CD14-positive monocyte (primary cell): ENCODE data around the gene FAM89A. TPM values are rescaled to one million over a fixed set of nuclear protein-coding genes. Genes with fewer than 3 reads are reported as not detected.

Experiments used
- DNase-seq, 3 donors: peaks; one replicate each; pipeline ENCODE4 v3.0.0-alpha.2; 2011 to 2022
- H2AFZ ChIP-seq: 2 replicates; pipeline ENCODE4 v1.6.0; 2012; ENCODE audit warnings: mild to moderate bottlenecking, low read depth, low read length, inconsistent platforms; ENCODE audit not compliant: insufficient read depth, poor library complexity, severe bottlenecking
- H3K27ac ChIP-seq, 2 donors: 1 replicate in 1 of 2; 2 replicates in 1 of 2; pipeline ENCODE4 v1.5.1; 2012 to 2013; ENCODE audit warnings: low read length in 2 of 2, control low read depth in 1 of 2, inconsistent platforms in 1 of 2, low read depth in 1 of 2, mild to moderate bottlenecking in 1 of 2
- H3K27me3 ChIP-seq, 2 donors: one replicate each; pipeline versions ENCODE4 v1.6.0 to v1.6.1; 2011 to 2013; ENCODE audit warnings: low read length in 2 of 2; ENCODE audit not compliant: control insufficient read depth in 2 of 2, insufficient read depth in 2 of 2
- H3K36me3 ChIP-seq, 2 donors: replicated peaks in 1 of 2; 1 replicate in 1 of 2; 2 replicates in 1 of 2; pipeline versions ENCODE4 v1.5.1 to v1.6.1; 2012 to 2013; ENCODE audit warnings: low read length in 2 of 2, control low read depth in 1 of 2, inconsistent platforms in 1 of 2, mild to moderate bottlenecking in 1 of 2; ENCODE audit not compliant: insufficient read depth in 2 of 2, control insufficient read depth in 1 of 2
- H3K4me1 ChIP-seq, 2 donors: 1 replicate in 1 of 2; 2 replicates in 1 of 2; pipeline versions ENCODE4 v1.5.1 to v1.6.1; 2012 to 2013; ENCODE audit warnings: low read length in 2 of 2, control low read depth in 1 of 2, inconsistent platforms in 1 of 2, mild to moderate bottlenecking in 1 of 2, moderate library complexity in 1 of 2; ENCODE audit not compliant: insufficient read depth in 2 of 2, control insufficient read depth in 1 of 2
- H3K4me2 ChIP-seq: replicated peaks from 2 replicates; pipeline ENCODE3; 2012; ENCODE audit warnings: low read length, moderate library complexity, mild to moderate bottlenecking; ENCODE audit not compliant: poor library complexity, severe bottlenecking; ENCODE audit errors: extremely low read depth
- H3K4me3 ChIP-seq, 3 experiments: fragments of 200-600 bp in 1 of 3; sonication (generic) in 1 of 3; replicated peaks in 1 of 3; 1 replicate in 2 of 3; 2 replicates in 1 of 3; pipeline ENCODE4 v1.5.1; 2011 to 2013; ENCODE audit warnings: low read length in 3 of 3, mild to moderate bottlenecking in 3 of 3, control low read depth in 2 of 3, low read depth in 2 of 3, inconsistent platforms in 1 of 3, moderate library complexity in 1 of 3
- H3K79me2 ChIP-seq: 2 replicates; pipeline ENCODE4 v1.6.0; 2012; ENCODE audit warnings: mild to moderate bottlenecking, control low read depth, inconsistent platforms, low read length, moderate library complexity; ENCODE audit not compliant: insufficient read depth
- H3K9ac ChIP-seq: 2 replicates; pipeline ENCODE4 v1.6.0; 2017; ENCODE audit warnings: low read length, mild to moderate bottlenecking; ENCODE audit not compliant: insufficient read depth, poor library complexity, severe bottlenecking
- H3K9me3 ChIP-seq, 2 donors: replicated peaks in 1 of 2; 1 replicate in 1 of 2; 2 replicates in 1 of 2; pipeline versions ENCODE4 v1.5.1 to v1.6.1; 2012 to 2013; ENCODE audit warnings: low read length in 2 of 2, control low read depth in 1 of 2; ENCODE audit not compliant: control insufficient read depth in 1 of 2, insufficient read depth in 1 of 2
- H4K20me1 ChIP-seq: 2 replicates; pipeline ENCODE4 v1.6.0; 2012; ENCODE audit warnings: mild to moderate bottlenecking, low read length, control low read depth, moderate library complexity; ENCODE audit not compliant: insufficient read depth
- H3K27ac Mint-ChIP-seq, 7 donors: one replicate each; pipeline ENCODE4 v1.8.0; 2020; ENCODE audit warnings: mild to moderate bottlenecking in 7 of 7, mixed read lengths in 7 of 7, moderate library complexity in 6 of 7, inconsistent platforms in 2 of 7
- H3K27me3 Mint-ChIP-seq, 3 donors: one replicate each; pipeline ENCODE4 v1.8.0; 2021 to 2022; ENCODE audit warnings: low read depth in 3 of 3, mild to moderate bottlenecking in 3 of 3, mixed read lengths in 3 of 3, moderate library complexity in 3 of 3, inconsistent platforms in 1 of 3
- H3K36me3 Mint-ChIP-seq, 2 donors: one replicate each; pipeline ENCODE4 v1.8.0; 2020; ENCODE audit warnings: mixed read lengths in 2 of 2, inconsistent platforms in 1 of 2, mild to moderate bottlenecking in 1 of 2
- H3K4me1 Mint-ChIP-seq: one replicate; pipeline ENCODE4 v1.8.0; 2020; ENCODE audit warnings: mild to moderate bottlenecking, mixed read lengths
- H3K4me3 Mint-ChIP-seq, 2 donors: one replicate each; pipeline ENCODE4 v1.8.0; 2020; ENCODE audit warnings: mild to moderate bottlenecking in 2 of 2, mixed read lengths in 2 of 2, moderate library complexity in 1 of 2
- H3K9me3 Mint-ChIP-seq, 7 donors: one replicate each; pipeline ENCODE4 v1.8.0; 2020 to 2022; ENCODE audit warnings: mixed read lengths in 7 of 7, mild to moderate bottlenecking in 6 of 7, moderate library complexity in 6 of 7, inconsistent platforms in 2 of 7
- CTCF ChIP-seq: fragments of 200-600 bp; IDR thresholded peaks from one replicate; pipeline ENCODE4 v1.8.0; 2022; ENCODE audit warnings: antibody characterized with exemption, mild to moderate bottlenecking
- WGBS: methylation state at CpG from one replicate; pipeline ENCODE4 v1.1.5; 2013; ENCODE audit warnings: missing lambda C conversion rate; ENCODE audit not compliant: insufficient coverage; 5-methylcytosine and 5-hydroxymethylcytosine counted together
- intact Hi-C, 2 donors: fragments of 100-400 bp; cut with micrococcal nuclease; formaldehyde crosslinking; loops; one replicate each; pipeline versions ENCODE4 v1.15.0 to v1.15.1; 2023
- polyA plus RNA-seq, 3 donors: library from polyadenylated mRNA; depleted of rRNA in 1 of 3; unstranded in 2 of 3; stranded (reverse) in 1 of 3; fragments of 300-500 nt in 2 of 3; fragments of >200 nt in 1 of 3; fragmentation: Illumina TruSeq in 2 of 3; gene quantifications; 1 replicate in 2 of 3; 2 replicates in 1 of 3; pipeline ENCODE4 v1.2.3, GENCODE V29; 2012 to 2021

Gene FAM89A
- polyA plus RNA-seq, 3 donors = 2.0 to 11.7 (median 4.4) TPM

- H3K4me1 Mint-ChIP-seq = peaks cover 16% of the 10 kb centered on the region
- no peak overlapping the region for H3K27ac ChIP-seq
- H3K4me3 Mint-ChIP-seq = peak overlapping the region in 1 of 2 donors; percentile 98
- peaks cover 48% of the 10 kb centered on the region for H3K79me2 ChIP-seq
- peak overlapping the region in 3 of 7 donors; percentile 28 to 50 (median 36) for H3K27ac Mint-ChIP-seq
- H3K4me2 ChIP-seq = peak overlapping the region; percentile 92
- TF ChIP-seq CTCF = no peak
- no peak for DNase-seq
- WGBS = 100% methylated on average over 2 of the region's 4 CpGs
- H3K9me3 ChIP-seq = no peaks in the 10 kb centered on the region
- H3K27me3 Mint-ChIP-seq = peaks cover 0 to 2% (median 0%) of the 10 kb centered on the region in 3 donors
- H2AFZ ChIP-seq = peak overlapping the region; percentile 87
- no peak overlapping the region for H3K4me3 ChIP-seq
- no peak overlapping the region for H3K9ac ChIP-seq
- intact Hi-C loops = loop anchor here (5.0 to 10.0 kb wide), 4 partner anchors 63 to 357 kb away; partner anchors contain the start of genes C1orf198 (in 1 of the 2), EXOC8 (in 1 of the 2), FAM89A (in 1 of the 2) and SPRTN (in 1 of the 2)
- no peaks in the 10 kb centered on the region for H3K27me3 ChIP-seq
- peaks cover 11% of the 10 kb centered on the region for H4K20me1 ChIP-seq
- peaks cover 15 to 19% of the 10 kb centered on the region in 2 donors for H3K36me3 Mint-ChIP-seq
- H3K4me1 ChIP-seq = peaks cover 27 to 29% of the 10 kb centered on the region in 2 donors
- peaks cover 0 to 25% of the 10 kb centered on the region in 2 donors for H3K36me3 ChIP-seq
- no peaks in the 10 kb centered on the region for H3K9me3 Mint-ChIP-seq
Measured at GRCh38 chr1:230979952-230980351, 60.1 kb downstream of the FAM89A start.

GRCh38 chr1:230979389-230979716 lies 60.7 kb downstream of the FAM89A start:
- intact Hi-C loops = loop anchor here (5.0 to 10.0 kb wide), 4 partner anchors 62 to 358 kb away; partner anchors contain the start of genes C1orf198 (in 1 of the 2), EXOC8 (in 1 of the 2), FAM89A (in 1 of the 2) and SPRTN (in 1 of the 2)
- H3K4me3 Mint-ChIP-seq = peak overlapping the region; percentile 90 to 98
- H3K27ac ChIP-seq = peak overlapping the region; percentile 31 to 80
- peaks cover 0 to 2% (median 0%) of the 10 kb centered on the region in 3 donors for H3K27me3 Mint-ChIP-seq
- peaks cover 18 to 20% of the 10 kb centered on the region in 2 donors for H3K36me3 Mint-ChIP-seq
- peaks cover 0 to 25% of the 10 kb centered on the region in 2 donors for H3K36me3 ChIP-seq
- peak overlapping the region; percentile 89 to 96 (median 94) for H3K27ac Mint-ChIP-seq
- TF ChIP-seq CTCF = no peak
- peak overlapping the region; percentile 60 to 81 (median 66) for H3K4me3 ChIP-seq
- peaks cover 53% of the 10 kb centered on the region for H3K79me2 ChIP-seq
- DNase-seq = no peak
- WGBS = 9% methylated on average over 6 of the region's 12 CpGs
- H3K9me3 Mint-ChIP-seq = no peaks in the 10 kb centered on the region
- no peaks in the 10 kb centered on the region for H3K27me3 ChIP-seq
- peaks cover 12% of the 10 kb centered on the region for H4K20me1 ChIP-seq
- peak overlapping the region; percentile 87 for H2AFZ ChIP-seq
- peak overlapping the region; percentile 70 for H3K9ac ChIP-seq
- peaks cover 29 to 30% of the 10 kb centered on the region in 2 donors for H3K4me1 ChIP-seq
- peaks cover 16% of the 10 kb centered on the region for H3K4me1 Mint-ChIP-seq
- H3K9me3 ChIP-seq = no peaks in the 10 kb centered on the region
- H3K4me2 ChIP-seq = peak overlapping the region; percentile 92
